HG02763 (cell line): Measurements from ENCODE around the gene CNTROB.

ENCODE experiments used
- ATAC-seq: cut with Tn5 transposase; IDR thresholded peaks from one replicate; pipeline ENCODE4 v1.9.1; 2021; ENCODE audit warnings: mild to moderate bottlenecking, moderate library complexity; ENCODE audit not compliant: unreplicated experiment

CNTROB gene, protein sequence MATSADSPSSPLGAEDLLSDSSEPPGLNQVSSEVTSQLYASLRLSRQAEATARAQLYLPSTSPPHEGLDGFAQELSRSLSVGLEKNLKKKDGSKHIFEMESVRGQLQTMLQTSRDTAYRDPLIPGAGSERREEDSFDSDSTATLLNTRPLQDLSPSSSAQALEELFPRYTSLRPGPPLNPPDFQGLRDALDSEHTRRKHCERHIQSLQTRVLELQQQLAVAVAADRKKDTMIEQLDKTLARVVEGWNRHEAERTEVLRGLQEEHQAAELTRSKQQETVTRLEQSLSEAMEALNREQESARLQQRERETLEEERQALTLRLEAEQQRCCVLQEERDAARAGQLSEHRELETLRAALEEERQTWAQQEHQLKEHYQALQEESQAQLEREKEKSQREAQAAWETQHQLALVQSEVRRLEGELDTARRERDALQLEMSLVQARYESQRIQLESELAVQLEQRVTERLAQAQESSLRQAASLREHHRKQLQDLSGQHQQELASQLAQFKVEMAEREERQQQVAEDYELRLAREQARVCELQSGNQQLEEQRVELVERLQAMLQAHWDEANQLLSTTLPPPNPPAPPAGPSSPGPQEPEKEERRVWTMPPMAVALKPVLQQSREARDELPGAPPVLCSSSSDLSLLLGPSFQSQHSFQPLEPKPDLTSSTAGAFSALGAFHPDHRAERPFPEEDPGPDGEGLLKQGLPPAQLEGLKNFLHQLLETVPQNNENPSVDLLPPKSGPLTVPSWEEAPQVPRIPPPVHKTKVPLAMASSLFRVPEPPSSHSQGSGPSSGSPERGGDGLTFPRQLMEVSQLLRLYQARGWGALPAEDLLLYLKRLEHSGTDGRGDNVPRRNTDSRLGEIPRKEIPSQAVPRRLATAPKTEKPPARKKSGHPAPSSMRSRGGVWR

DNA sequence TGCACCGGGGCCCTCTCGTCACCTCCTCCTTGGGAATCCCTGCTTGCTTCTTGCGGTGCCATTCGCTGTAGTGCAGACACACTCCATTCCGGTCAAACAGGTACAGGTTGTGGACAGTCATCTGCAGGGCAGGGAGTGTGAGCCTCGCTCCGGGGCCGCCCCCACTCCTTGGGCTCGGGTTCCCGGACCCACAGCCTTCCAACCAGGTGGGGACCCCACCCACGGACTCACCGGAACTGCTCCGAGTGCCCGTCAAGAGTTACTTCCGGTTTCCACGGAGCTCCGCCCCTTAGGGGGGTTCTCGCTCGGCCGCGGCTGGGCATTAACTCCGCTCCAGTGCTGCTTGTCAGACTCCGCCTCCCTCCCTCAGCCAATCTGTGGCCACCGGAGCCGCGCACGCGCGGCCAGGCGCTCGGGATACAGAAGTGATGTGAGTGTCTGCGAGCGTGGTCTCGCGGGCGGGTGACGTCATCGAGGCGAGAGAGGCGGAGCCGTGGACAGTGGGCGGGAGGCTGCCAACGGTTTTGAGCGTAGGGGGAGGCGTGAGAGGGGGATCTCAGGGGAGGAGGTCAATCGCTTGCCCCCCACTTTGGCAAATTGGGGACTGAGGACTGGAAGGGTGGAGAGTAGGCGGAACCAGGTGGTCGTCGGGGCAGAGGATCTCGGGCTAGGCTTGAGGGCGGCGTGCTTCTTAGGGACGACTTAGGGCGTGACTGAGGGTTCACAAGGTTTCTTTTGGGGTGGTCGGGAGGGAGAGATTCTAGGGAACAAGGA lies at the start of gene CNTROB, which contains the start of gene TRAPPC1:
Gene CNTROB (plus strand): TSS at position 498 of the 774 bp plus-strand sequence. CDS start 874 bp downstream, outside the sequence.
Gene TRAPPC1 (minus strand): TSS at position 238 of the 774 bp plus-strand sequence. CDS start 117 bp downstream, at position 121.
- ATAC-seq: peak; percentile 97

DNA sequence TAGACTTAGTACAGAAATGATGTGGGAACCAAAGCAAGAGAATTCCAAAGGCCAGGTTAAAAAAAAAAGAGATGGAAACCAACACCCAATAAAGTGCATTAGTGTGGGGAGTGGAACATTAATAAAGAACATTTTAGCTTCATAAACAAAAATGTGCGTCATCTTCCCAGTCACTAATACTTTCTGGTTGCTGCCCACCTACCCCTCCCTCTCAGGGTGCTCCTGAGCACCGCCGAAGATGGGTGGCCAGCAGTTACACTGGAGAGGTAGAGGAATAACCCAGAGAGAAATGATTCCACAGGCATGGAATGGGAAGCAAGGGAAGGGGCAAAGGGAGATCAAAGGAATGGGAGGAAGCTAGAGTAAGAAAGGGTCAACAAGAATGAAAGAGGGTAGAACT lies 49.4 kb upstream of the CNTROB start:
- no peak for ATAC-seq

DNA sequence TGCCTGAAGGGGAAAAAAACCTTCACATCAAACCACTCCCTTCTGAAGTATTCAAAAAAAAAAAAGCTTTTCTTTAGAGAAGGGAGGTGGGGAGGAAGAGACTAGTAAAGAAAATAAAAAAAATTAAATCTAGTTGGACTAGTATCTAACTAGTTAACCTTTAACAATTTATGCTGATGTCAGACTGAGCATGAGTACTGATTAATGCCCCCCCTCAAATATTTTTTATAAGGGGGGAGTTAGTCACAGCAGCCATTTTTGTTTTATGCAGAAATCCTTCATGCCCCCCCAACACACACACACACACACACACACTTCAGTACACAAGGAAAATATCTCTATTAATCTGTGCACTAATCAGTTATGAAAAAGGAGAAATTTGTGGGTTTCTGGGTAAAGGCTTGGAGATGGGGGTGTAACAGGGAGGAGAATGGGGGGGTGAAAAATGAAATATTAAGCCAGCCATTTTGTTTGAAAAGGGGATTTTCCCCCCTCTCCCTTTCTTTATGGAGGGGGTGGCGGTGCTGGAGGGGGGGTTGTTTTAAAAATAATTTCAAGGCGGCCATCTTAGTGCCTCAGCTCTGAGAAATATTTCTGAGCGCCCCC lies 48.1 kb upstream of the CNTROB start:
- no peak for ATAC-seq

DNA sequence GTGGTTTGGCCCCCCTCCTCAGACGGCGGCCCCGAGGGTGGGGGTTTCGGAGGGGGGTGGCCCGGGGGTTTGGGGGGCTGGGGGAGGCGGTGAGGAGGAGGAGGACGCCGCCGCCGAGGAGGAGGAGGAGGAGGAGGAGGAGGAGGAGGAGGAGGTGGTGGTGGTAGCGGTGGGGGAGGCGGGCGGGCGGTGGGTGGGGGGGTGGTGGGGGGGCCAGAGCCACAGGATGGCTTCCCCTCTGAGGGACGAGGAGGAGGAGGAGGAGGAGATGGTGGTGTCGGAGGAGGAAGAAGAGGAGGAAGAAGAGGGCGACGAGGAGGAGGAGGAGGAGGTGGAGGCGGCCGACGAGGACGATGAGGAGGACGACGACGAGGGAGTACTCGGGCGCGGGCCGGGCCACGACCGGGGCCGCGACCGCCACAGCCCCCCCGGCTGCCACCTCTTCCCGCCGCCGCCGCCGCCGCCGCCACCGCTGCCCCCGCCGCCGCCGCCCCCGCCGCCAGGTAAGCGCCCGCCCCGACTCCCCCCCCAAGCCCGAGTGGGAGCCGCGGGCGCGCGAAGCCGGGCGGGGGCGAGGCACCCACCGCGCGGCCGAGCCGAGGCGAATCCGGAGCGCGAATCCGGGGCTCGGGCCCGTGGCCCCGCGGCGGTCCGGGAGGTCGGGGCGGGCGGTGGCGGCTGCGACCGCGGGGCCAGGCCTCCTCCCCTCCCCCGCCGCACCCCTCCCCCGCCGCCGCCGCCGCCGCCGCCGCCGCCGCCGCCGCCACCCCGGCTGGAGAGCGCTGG lies 47.2 kb upstream of the CNTROB start:
- ATAC-seq: no peak

DNA sequence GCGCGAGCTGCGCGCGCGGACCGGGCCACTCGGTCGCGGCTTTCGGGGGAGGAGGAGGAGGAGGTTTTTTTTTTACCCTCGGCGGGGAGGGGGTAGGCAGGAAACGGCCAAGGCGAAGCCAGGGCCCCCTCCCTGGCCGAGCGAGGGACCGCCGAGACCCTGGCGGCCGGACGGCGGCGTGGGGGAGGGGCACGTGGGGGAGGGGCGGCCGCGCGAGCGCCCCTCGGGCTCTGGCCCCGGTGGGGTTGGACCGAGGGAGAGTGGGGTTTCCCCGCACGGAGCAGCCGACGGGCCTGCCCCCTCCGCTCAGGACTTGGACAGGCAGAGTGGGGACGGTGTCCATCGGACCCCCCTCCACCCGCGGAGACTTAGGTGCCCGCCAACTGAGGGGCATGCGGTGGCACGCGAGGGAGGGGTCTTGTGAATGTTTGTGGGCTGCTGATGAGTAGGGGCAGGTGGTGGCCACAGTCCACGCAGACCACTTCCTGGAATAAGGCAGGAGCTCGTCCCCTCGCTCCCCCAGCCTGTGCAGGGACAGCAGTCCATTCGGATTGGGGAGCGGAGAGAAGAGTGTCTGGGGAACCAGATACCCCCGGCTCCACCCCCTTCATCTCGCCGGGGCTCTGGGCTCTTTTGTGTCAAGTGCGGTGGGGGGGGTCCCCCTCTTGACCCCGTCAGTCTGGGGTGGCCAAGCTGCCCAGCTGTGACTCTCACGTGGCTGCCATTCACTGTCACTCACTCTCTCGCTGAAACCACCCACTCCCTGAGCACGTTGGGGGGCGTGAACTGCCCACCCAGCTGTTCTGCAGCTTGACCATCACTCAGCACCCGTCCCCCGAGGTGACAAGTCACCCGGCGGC lies 46.4 kb upstream of the CNTROB start:
- ATAC-seq: no peak

DNA sequence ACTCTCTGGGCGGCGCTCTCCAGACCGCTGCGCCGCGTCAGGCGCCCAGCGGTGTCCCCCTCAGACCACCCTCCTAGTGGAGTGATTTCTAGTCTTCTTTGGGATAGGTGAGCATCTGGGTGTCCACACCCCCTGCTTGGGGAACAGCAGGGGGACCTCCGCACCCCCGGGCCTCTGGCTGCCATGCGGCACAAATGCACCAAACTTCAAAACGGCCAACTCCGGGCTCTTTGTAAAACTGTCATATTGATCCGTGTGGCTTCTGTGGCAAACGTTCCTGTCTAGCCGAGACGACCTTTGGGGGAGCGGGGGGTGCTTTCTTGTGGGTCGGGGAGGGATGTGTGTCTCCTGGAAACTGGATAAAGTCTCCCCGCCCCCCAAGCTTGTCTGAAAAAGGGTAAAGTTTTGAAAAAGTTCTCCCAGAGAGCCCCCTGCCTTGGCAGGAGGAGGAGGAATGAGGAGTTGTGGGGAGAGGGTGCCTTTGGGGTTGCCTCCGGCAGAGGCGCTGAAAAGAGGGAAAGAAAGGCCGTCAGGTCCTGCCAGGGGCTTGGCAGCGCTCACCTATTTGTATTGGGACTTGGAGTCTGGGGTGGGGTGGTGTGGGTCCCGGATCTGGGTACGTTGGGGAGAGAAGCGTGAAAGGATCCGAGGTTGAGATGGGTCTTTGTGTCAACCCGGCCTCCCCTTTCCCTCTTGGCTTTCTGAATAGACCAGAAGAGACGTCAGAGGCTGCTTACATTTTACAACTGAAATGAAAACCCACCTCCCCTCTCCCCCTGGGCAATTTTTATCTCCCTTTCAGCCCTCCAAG lies 45.6 kb upstream of the CNTROB start:
- no peak for ATAC-seq

DNA sequence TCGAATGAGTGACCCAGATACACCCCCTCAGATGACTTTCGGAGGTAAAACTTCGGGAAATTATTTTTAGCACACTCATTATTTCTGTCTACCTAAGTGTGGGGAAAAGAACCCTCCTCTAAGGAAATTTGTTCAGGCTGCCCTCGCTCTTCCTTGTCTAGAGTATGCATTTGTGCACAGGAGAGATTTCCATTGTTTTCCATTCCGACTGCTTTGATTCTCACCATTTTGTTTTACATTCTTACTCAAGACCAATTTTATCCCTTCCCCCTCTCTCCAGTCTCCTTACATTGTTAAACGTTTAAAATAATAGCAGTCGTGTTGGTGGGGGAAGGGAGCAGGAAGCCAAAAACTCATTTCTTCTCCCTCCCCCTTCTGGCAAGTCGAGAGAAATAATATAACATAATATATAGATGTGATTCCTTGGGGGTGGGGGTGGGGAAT lies 44.9 kb upstream of the CNTROB start:
- no peak for ATAC-seq

DNA sequence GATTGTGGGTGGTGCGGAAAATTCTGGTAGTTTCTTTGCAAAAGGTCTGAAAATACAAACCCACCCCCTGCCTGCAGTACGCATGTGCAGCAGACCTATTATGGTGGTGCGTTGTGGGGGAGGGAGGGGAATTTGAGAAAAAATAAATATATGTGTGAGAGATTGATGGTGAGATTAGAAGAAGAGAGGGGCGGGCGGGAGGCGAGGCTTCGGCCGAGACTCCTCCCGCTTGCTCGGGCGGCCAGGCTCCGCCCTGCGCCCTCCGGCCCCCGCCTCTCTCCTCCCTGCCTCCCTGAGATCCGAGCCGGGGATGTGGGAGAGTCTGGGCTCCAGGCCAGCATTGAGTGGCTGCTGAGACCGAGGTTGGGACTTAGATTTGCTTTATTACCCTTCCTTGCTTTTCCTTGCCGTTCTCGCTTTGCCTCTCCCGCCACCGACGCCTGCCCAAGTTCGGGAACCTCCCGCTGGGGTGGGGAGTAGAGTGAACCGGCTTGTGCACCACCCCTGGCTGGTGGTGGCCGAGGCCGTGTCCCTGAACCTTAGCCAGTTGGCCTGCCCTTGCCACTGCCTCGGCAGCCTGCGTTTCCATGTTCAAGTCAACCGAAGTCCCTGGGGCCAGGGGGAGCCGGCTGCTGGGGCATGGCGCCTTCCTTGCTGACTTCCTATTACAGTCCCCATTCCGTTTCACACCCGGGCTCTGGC lies 44.4 kb upstream of the CNTROB start:
- ATAC-seq: peak; percentile 50

DNA sequence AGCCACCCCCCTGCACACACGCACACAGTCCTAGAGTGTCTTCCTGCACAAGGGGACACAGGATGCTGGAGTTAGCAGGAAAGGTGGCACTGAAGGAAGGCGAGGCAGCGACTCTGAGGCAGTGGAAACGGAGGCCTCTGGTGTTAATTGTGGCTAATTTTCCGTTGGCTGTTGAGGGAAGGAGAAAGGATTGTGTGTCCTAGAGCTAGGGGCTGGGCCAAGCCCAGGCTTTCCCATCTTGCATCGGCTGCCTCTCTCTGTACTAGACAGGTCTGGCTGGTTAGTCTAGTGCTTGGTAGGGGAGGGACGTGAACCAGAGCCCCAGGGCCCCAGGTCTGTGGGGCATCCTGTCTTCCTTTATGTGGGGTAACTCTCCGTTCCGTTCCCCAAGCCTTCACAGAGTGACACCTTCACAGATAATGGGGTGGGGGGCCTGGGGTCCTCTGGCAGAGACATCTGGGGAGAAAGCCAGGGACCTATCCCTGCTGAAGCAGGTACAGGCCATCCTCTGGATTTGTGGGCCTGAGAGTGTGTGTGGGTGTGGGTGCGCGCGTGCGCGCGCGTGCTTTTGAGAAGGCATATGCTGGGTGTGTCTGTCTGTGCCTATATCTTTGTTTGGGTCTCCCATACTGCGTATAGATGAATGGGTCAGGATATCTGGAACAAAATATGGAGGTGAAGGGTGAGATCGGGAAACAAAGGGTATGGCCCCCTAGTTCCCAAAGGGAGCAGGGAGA lies 43.7 kb upstream of the CNTROB start, which contains the start of gene CHD3:
Gene CHD3 (plus strand): TSS at position 606 of the 737 bp plus-strand sequence. CDS start 212 bp downstream, outside the sequence.
- ATAC-seq: no peak

DNA sequence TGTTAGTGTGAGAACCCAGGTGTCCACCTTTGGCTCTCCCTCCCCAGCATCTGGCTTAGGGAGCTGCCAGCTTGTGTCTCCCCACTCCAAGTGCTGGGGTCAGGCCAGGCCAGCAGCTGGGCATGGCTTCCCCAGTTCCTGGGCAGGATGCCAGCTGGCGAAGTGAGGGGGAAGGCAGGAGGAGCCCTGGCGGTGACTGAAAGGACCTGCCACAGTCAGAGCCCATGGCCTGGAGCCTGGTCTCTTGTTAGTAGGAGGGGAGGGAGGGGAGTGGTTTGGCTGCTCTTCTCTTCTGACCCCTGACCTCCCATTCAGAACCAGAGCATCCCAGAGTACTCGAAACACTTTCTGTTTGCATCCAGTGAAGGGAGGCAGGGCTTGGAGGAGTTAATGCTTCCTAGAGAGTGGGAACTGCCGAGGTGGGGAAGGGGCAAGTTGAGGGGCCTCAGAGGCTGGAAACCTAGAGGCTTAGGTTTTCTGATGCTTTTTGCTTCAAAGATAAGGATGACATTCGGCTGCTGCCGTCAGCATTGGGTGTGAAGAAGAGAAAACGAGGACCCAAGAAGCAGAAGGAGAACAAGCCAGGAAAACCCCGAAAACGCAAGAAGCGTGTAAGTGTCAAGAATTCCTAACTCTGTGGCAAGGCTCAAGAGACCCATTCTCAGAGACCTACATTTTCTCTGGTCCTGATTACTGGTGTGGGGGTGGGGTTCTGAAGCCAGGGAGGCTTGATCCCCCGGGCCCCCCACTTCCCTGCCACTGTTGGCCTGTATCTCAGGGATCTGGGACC lies 42.6 kb upstream of the CNTROB start:
- ATAC-seq: no peak

DNA sequence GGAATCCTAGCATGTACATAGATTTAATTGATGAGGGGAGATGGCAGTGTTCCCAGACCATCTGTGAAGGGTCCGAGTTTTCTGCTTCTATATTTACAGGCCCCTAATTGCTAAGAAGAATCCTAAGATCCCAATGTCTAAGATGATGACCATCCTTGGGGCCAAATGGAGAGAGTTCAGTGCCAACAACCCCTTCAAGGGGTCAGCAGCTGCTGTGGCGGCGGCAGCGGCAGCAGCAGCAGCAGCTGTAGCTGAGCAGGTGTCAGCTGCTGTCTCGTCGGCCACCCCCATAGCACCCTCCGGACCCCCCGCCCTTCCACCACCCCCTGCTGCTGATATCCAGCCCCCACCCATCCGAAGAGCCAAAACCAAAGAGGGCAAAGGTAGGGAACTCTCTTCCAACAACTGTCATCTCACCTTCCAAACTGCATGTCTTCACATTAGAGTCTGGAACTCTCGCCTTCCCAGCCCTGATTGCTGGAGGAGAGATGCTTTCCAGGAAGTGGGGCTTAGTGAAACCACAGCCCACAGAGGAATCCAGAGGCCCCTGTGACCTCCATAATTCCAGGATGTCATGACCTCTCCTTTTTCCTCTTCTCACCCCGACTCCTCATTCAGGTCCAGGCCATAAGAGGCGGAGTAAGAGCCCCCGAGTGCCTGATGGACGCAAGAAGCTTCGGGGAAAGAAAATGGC lies 38.7 kb upstream of the CNTROB start:
- ATAC-seq: no peak

DNA sequence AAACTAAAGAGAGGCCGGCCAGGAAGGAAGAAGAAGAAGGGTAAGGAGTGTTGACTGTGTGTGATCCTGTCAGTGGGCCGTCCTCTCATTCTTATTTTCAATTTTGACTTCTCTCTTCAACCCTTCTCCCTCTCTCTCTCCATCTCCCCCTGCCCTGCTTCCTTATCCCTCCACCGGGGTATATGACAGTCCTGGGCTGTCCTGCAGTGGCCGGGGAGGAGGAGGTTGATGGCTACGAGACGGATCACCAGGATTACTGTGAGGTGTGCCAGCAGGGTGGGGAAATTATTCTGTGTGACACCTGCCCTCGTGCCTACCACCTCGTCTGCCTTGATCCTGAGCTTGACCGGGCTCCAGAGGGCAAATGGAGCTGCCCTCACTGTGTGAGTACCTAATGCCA lies 37.8 kb upstream of the CNTROB start:
- ATAC-seq: no peak

DNA sequence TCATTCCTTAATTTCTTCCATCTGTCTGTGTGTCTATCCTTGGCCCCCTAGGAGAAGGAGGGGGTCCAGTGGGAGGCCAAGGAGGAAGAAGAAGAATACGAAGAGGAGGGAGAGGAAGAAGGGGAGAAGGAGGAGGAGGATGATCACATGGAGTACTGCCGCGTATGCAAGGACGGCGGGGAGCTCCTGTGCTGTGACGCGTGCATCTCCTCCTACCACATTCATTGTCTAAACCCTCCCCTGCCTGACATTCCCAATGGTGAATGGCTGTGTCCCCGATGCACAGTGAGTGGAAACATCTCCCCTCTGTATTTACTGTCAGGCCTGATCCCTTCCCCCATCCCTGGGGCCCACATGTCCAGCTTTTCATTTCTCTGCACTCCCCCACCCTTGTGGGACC lies 37.1 kb upstream of the CNTROB start:
- no peak for ATAC-seq

DNA sequence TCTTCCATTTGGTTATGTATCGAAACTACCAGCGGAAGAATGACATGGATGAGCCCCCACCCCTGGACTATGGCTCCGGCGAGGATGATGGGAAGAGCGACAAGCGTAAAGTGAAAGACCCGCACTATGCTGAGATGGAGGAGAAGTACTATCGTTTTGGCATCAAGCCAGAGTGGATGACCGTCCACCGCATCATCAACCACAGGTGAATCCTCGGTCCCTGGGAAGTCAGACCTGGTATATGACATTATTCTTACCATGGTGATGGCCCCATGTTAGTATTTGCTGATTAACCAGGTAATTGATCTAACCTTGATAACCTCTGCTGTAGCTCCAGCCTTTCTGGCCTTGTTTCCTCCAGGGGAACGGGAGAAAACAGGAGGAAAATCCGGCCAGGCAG lies 34.9 kb upstream of the CNTROB start:
- no peak for ATAC-seq

DNA sequence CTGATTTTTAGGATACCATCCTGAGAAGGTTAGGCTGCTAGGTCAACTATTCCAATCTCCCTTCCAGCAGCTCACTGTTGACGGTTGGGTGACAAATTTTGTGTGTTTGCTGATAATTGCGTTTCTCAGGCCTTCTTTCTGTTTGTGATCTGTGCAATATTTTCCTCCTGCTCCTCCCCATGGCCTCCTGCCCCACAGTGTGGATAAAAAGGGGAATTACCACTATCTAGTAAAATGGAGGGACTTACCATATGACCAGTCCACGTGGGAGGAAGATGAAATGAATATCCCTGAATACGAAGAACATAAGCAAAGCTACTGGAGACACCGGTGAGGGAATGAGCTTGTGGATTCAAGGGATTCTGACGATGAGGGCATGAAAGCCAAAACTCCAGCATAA lies 34.2 kb upstream of the CNTROB start:
- ATAC-seq: no peak
